Coronary artery (tissue), 2 donors: ENCODE data around the gene C22orf23.

Source experiments
- DNase-seq: peaks from one replicate; pipeline ENCODE4 v3.0.0-alpha.2; 2017; ENCODE audit warnings: low spot score
- H3K27ac ChIP-seq, 2 donors: fragments of 200-600 bp; sonication (generic); one replicate each; pipeline ENCODE4 v1.5.1; 2016 to 2019
- H3K4me3 ChIP-seq: fragments of 200-600 bp; sonication (generic); 2 replicates; pipeline ENCODE4 v1.5.1; 2016; ENCODE audit warnings: mild to moderate bottlenecking, moderate library complexity
- CTCF ChIP-seq: fragments of 200-600 bp; sonication (generic); IDR thresholded peaks from one replicate; pipeline ENCODE4 v1.5.1; 2019; ENCODE audit warnings: antibody characterized with exemption

The C22orf23 gene

GRCh38 chr22:37905534-37906363 lies 47.7 kb downstream of the C22orf23 start, which contains the start of gene MICALL1:
Gene MICALL1, plus strand, starts transcription at chr22:37906297. Its CDS starts 126 bp downstream, at chr22:37906423.
- H3K4me3 ChIP-seq, result peak within 1 kb of the TSS; percentile 98
- peak within 1 kb of the TSS; percentile 84 to 92 for H3K27ac ChIP-seq
- no peak for TF ChIP-seq CTCF
- no peak for DNase-seq

GRCh38 chr22:37904572-37905533 lies 48.5 kb downstream of the C22orf23 start:
- TF ChIP-seq CTCF, result no peak
- DNase-seq, result no peak
- peak overlapping the region; percentile 98 for H3K4me3 ChIP-seq
- H3K27ac ChIP-seq, result peak overlapping the region; percentile 79 to 92

- no peak for TF ChIP-seq CTCF
- no peak overlapping the region for H3K4me3 ChIP-seq
- H3K27ac ChIP-seq, result no peak overlapping the region
- no peak for DNase-seq
Observed at GRCh38 chr22:37898441-37899181, 54.8 kb downstream of the C22orf23 start.

GRCh38 chr22:37897807-37898206 lies 55.6 kb downstream of the C22orf23 start:
- no peak for TF ChIP-seq CTCF
- no peak overlapping the region for H3K4me3 ChIP-seq
- no peak for DNase-seq
- H3K27ac ChIP-seq, result no peak overlapping the region

GRCh38 chr22:37896939-37897338 lies 56.5 kb downstream of the C22orf23 start:
- no peak for DNase-seq
- no peak overlapping the region for H3K4me3 ChIP-seq
- no peak for TF ChIP-seq CTCF
- peak overlapping the region in 1 of 2 donors; percentile 46 for H3K27ac ChIP-seq

- Histone ChIP-seq H3K4me3 (no peak overlapping the region), H3K27ac (peak overlapping the region in 1 of 2 donors; percentile 46)
- TF ChIP-seq CTCF, result no peak
- DNase-seq, result no peak
Observed at GRCh38 chr22:37896181-37896592, 57.2 kb downstream of the C22orf23 start.
